Heart right ventricle (tissue), 16 donors: ENCODE measurements around the gene SCYL3. TPM values are rescaled to one million over a fixed set of nuclear protein-coding genes. Genes with fewer than 3 reads are reported as not detected.
A peak's percentile ranks its signal among the peaks of the same experiment; 100 is the strongest.

Source experiments
- ATAC-seq, 8 donors: fragments of 200-7000 bp; cut with Tn5 transposase; one replicate each; pipeline ENCODE4 v1.9.1; 2020; ENCODE audit warnings: mild to moderate bottlenecking in 8 of 8, moderate library complexity in 8 of 8, moderate number of reproducible peaks in 1 of 8
- DNase-seq, 2 donors: peaks; one replicate each; pipeline ENCODE4 v3.0.0-alpha.2; 2020
- H3K27ac ChIP-seq, 10 donors: fragments of 200-600 bp; sonication (generic) in 2 of 10; one replicate each; pipeline versions ENCODE4 v1.5.0 to v1.8.0; 2020 to 2022; ENCODE audit warnings: mild to moderate bottlenecking in 3 of 10
- H3K27me3 ChIP-seq, 7 donors: fragments of 200-600 bp; one replicate each; pipeline ENCODE4 v1.8.0; 2021 to 2022; ENCODE audit warnings: mild to moderate bottlenecking in 2 of 7
- H3K36me3 ChIP-seq, 9 donors: fragments of 200-600 bp; sonication (generic) in 1 of 9; one replicate each; pipeline versions ENCODE4 v1.5.0 to v1.8.0; 2020 to 2022; ENCODE audit warnings: mild to moderate bottlenecking in 2 of 9
- H3K4me1 ChIP-seq, 9 donors: fragments of 200-600 bp; sonication (generic) in 1 of 9; one replicate each; pipeline versions ENCODE4 v1.5.0 to v1.8.0; 2020 to 2022; ENCODE audit warnings: mild to moderate bottlenecking in 4 of 9
- H3K4me3 ChIP-seq, 10 donors: fragments of 200-600 bp; sonication (generic) in 2 of 10; one replicate each; pipeline versions ENCODE4 v1.5.0 to v1.8.0; 2020 to 2022; ENCODE audit warnings: mild to moderate bottlenecking in 7 of 10, moderate library complexity in 2 of 10
- H3K9me3 ChIP-seq, 11 donors: fragments of 200-600 bp in 10 of 11; sonication (generic) in 2 of 11; one replicate each; pipeline versions ENCODE4 v1.5.0 to v1.8.0; 2013 to 2022; ENCODE audit warnings: mild to moderate bottlenecking in 2 of 11, control low read depth in 1 of 11, moderate library complexity in 1 of 11
- CTCF ChIP-seq, 9 donors: fragments of 200-600 bp; sonication (generic) in 2 of 9; IDR thresholded peaks; one replicate each; pipeline versions ENCODE4 v1.5.0 to v1.8.0; 2021 to 2022; ENCODE audit warnings: antibody characterized with exemption in 9 of 9, mild to moderate bottlenecking in 5 of 9, moderate library complexity in 1 of 9
- WGBS, 2 donors: extraction: QIAGEN DNeasy Blood & Tissue Kit; methylation state at CpG; one replicate each; pipeline ENCODE4 v1.1.7; 2013; ENCODE audit warnings: inconsistent platforms in 1 of 2; 5-methylcytosine and 5-hydroxymethylcytosine counted together
- intact Hi-C, 10 donors: fragments of 100-400 bp; cut with DNase I; formaldehyde crosslinking; loops; one replicate each; pipeline versions ENCODE4 v1.11.1 to v1.14.2; 2022
- polyA plus RNA-seq, 2 donors: library from polyadenylated mRNA; stranded (reverse); fragments of 200-250 nt; gene quantifications; one replicate each; pipeline ENCODE4 v1.2.3, GENCODE V29; 2013
- total RNA-seq, 10 donors: library from RNA; stranded (reverse); fragmentation: NEBNext Ultra II Directional in 3 of 10; extraction: Animal tissue kit (Norgen Biotek cat#: 25700) in 3 of 10; gene quantifications; one replicate each; pipeline versions ENCODE4 v1.2.1 to v1.2.4, GENCODE V29; 2021 to 2023
- donor health status: Arrhythmogenic right ventricular cardiomyopathy.
- donor health status: ischemic (EF 13 %, LVEDD 7.1; RV severe dilation, severe dysfunction).
- donor health status: healthy with polysubstance abuse.
- donor health status: DM: no; HTN: yes; CAD: no.
- donor health status: DM: no; HTN: no; CAD: no.
- donor health status: ischemic (EF 25% LVEDD 6.9; RV normal size, moderate dysfunction).
- donor health status: ischemic (EF 25% LVEDD 5.7; RV mildly dilated, moderate dysfunction).
- donor health status: healthy.
- donor health status: DM: yes; HTN: yes; CAD: no.
- donor health status: Ischemic cardiomyopathy.
- donor health status: ischemic (EF 35%, LVEDD 5.7; RV mildly dilated, moderate dysfunction).
- donor health status: nonischemic (EF 11% LVEDD 7.7; RV severe dilation, severe dysfunction).
- donor health status: DM: yes; HTN: yes; CAD: no.
- donor health status: PGD.
- donor health status: ischemic (EF 29% LVEDD 5.4; RV normal size, mild dysfunction).
- donor health status: nonischemic (EF 23%, LVEDD 6.1; RV moderate dilation, normal function).

The SCYL3 gene
- total and polyA plus RNA-seq, 12 donors = 2.4 to 8.9 (median 5.7) TPM

DNA sequence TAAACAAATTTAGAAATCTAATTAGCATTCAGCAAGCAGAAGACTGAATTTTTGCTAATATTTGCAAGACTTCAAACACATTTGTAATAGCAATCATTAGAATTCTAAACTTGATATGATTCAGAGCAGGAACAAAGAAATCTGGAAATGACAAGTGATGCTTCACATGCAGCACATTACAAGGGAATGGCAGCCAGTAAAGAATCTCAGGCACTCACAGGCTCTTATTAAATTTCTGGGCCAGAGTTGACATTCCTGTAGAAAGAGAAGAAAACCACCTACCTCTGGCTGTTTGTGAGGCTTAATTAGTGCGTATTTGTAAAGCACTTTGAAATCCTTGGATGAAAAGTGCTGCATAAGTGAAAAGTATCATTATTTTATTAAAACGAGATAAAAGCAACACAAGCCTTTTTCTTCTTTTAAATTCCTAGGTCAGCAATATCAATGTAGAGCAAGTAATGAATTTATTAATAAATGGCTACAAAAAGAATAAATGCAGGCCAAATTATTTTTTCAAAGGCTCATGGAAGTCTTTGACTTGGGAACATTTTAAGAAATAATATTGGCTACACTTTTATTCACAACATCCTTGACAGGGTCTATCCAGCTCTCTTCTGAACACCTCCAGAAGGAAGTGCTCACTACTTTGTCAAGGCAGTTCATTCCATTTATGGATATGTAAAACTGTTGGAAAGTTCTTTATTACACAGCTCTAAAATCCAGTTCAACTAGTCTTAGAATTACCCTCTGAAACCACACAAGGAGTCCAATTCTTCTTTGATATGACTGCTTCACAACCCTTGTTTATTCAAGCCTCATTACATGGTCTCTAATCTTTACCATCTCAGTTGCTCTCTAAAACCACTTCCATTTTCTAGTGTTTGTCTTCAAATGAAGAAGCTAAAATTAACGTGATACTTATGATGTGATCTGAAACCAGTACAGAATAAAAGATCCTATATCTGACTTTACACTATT, 32.1 kb upstream of the SCYL3 start:
- no peak overlapping the region for H3K4me3 ChIP-seq
- DNase-seq (no peak), ATAC-seq (peak in 3 of 8 donors; percentile 59 to 64 (median 64))
- no peaks in the 10 kb centered on the region for H3K27me3 ChIP-seq
- peak overlapping the region in 5 of 10 donors; percentile 5 to 63 (median 33) for H3K27ac ChIP-seq
- peaks cover 0 to 14% (median 0%) of the 10 kb centered on the region in 9 donors for H3K4me1 ChIP-seq
- H3K36me3 ChIP-seq = peaks cover 0 to 20% (median 0%) of the 10 kb centered on the region in 9 donors
- no peak for TF ChIP-seq CTCF (IDR thresholded peaks at IDR 0.05)
- intact Hi-C loops = loop anchor here in 4 of 10 donors (5.0 to 10.0 kb wide), 6 partner anchors 149 to 1009 kb away; partner anchors contain the start of genes KIFAP3 (in 1 of the 4) and MROH9 (in 1 of the 4)
- WGBS, 2 donors = 60 to 70% methylated on average over 3 of the region's 3 CpGs
- H3K9me3 ChIP-seq = no peaks in the 10 kb centered on the region

DNA sequence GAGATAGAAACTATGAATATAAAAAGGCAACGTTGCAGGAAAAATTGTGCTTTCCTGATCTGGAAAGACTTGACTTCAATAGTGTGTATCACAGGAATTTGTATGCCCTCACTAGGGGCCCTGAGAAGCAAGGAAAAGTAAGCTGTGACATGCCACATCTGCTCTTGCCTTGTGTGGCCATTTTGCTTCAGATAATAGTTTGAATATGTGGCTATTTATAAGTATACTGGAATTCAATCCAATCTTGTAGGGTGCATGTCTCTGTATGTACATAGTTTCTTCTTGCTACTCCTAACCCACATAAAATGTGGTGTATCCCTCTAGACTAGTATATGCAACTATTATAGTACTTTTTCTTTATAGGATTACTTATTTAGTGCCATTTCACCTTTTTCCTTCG, 31.1 kb upstream of the SCYL3 start:
- DNase-seq (no peak), ATAC-seq (peak in 4 of 8 donors; percentile 27 to 71 (median 39))
- peak overlapping the region in 5 of 10 donors; percentile 5 to 63 (median 22) for H3K27ac ChIP-seq
- intact Hi-C loops = loop anchor here in 4 of 10 donors (5.0 to 10.0 kb wide), 6 partner anchors 150 to 1010 kb away; partner anchors contain the start of genes KIFAP3 (in 1 of the 4) and MROH9 (in 1 of the 4)
- no peak overlapping the region for H3K4me3 ChIP-seq
- no peaks in the 10 kb centered on the region for H3K27me3 ChIP-seq
- TF ChIP-seq CTCF (IDR thresholded peaks at IDR 0.05) = no peak
- peaks cover 0 to 30% (median 6%) of the 10 kb centered on the region in 9 donors for H3K36me3 ChIP-seq
- H3K9me3 ChIP-seq = no peaks in the 10 kb centered on the region
- peaks cover 0 to 14% (median 0%) of the 10 kb centered on the region in 9 donors for H3K4me1 ChIP-seq
- 49 to 53% methylated on average over 2 of the region's 2 CpGs for WGBS, 2 donors

- H3K4me1 ChIP-seq = peaks cover 0 to 14% (median 0%) of the 10 kb centered on the region in 9 donors
- no peak overlapping the region for H3K4me3 ChIP-seq
- H3K27me3 ChIP-seq = no peaks in the 10 kb centered on the region
- intact Hi-C loops = loop anchor here in 3 of 10 donors (10.0 kb wide), 4 partner anchors 151 to 1011 kb away; partner anchors contain the start of genes KIFAP3 (in 1 of the 3) and MROH9 (in 1 of the 3)
- ATAC-seq (no peak), DNase-seq (no peak)
- no peak for TF ChIP-seq CTCF (IDR thresholded peaks at IDR 0.05)
- WGBS, 2 donors = 96 to 99% methylated on average over 2 of the region's 2 CpGs
- no peaks in the 10 kb centered on the region for H3K9me3 ChIP-seq
- H3K36me3 ChIP-seq = peaks cover 0 to 38% (median 10%) of the 10 kb centered on the region in 9 donors
- H3K27ac ChIP-seq = peak overlapping the region in 3 of 10 donors; percentile 22 to 63 (median 33)
Observed at GRCh38 chr1:169924063-169924462, 30.4 kb upstream of the SCYL3 start.

DNA sequence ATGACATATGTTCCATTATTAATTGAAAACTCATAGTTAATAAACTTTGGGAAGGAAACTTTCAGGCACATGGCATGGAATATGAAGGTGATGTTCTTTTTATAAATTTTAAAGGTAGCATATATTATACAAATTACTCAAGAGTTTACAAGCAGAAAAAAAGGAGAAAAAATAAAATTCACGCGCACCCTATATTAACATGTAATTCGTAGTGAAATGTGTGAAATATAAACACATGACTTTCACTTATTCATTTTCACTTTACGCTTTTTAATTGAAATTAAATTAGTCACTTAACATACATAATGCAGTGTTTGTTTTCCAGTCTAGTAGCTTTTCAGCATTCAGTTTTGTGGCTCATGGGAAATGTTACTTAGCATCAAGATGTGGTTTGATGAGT, 27.4 kb upstream of the SCYL3 start:
- ATAC-seq = no peak
- 97 to 98% methylated on average over 4 of the region's 4 CpGs for WGBS, 2 donors
- intact Hi-C loops = loop anchor here in 3 of 10 donors (10.0 kb wide), 4 partner anchors 154 to 1014 kb away; partner anchors contain the start of genes KIFAP3 (in 1 of the 3) and MROH9 (in 1 of the 3)

More for the DNA sequence above, 27.4 kb upstream of the SCYL3 start:
- no peak for TF ChIP-seq CTCF (IDR thresholded peaks at IDR 0.05)
- no peaks in the 10 kb centered on the region for H3K27me3 ChIP-seq
- no peak overlapping the region for H3K27ac ChIP-seq
- no peak overlapping the region for H3K4me3 ChIP-seq
- H3K9me3 ChIP-seq = no peaks in the 10 kb centered on the region
- peaks cover 0 to 55% (median 12%) of the 10 kb centered on the region in 9 donors for H3K36me3 ChIP-seq
- no peak for DNase-seq
- peaks cover 0 to 14% (median 0%) of the 10 kb centered on the region in 9 donors for H3K4me1 ChIP-seq
